Measurements from ENCODE around the gene SDR39U1. TPM values are rescaled to one million over a fixed set of nuclear protein-coding genes. Genes with fewer than 3 reads are reported as not detected.

Gene SDR39U1
- total RNA-seq, 5 donors from 2014 or later (not counting 1 experiment from before 2014, with no cell fraction given): 79.6 to 154 (median 109) TPM

- Mint-ChIP-seq H3K9me3 (no peaks in the 10 kb centered on the region), H3K27me3 (peaks cover 5 to 18% of the 10 kb centered on the region in 2 donors), H3K4me1 (no peaks in the 10 kb centered on the region), H3K36me3 (no peaks in the 10 kb centered on the region), H3K4me3 (no peak overlapping the region), H3K27ac (no peak overlapping the region)
- H3K36me3 ChIP-seq (ENCODE audit: control insufficient read depth in 2 of 2, extremely low read depth in 1 of 2, insufficient read depth in 1 of 2, low read length in 1 of 2): no peaks in the 10 kb centered on the region
- ATAC-seq (replicated peaks in 1 of 4): no peak
- no peak for DNase-seq
- no peaks in the 10 kb centered on the region for H3K4me1 ChIP-seq (ENCODE audit: control insufficient read depth in 1 of 2, extremely low read depth in 1 of 2, insufficient read depth in 2 of 2, low read length in 2 of 2)
- H3K9me3 ChIP-seq: no peaks in the 10 kb centered on the region
- no peak overlapping the region for H3K27ac ChIP-seq (ENCODE audit: low read length)
- H3K4me3 ChIP-seq (ENCODE audit: control insufficient read depth in 1 of 2, extremely low read depth in 1 of 2, low read length in 1 of 2): no peak overlapping the region
- WGBS (ENCODE audit: insufficient coverage): no CpG with 5 or more reads among the region's 8 CpGs
- POLR2A ChIA-PET: no interaction called here
- H3K27me3 ChIP-seq (replicated peaks in 1 of 2; ENCODE audit: control insufficient read depth in 2 of 2, extremely low read depth in 1 of 2, insufficient read depth in 2 of 2, low read length in 1 of 2): peaks cover 0 to 12% of the 10 kb centered on the region in 2 experiments
- CTCF ChIA-PET: no interaction called here
These were observed 50.1 kb downstream of the SDR39U1 start for GRCh38 chr14:24392325-24393091.

- no peak overlapping the region for H3K4me3 ChIP-seq (ENCODE audit: control insufficient read depth in 1 of 2, extremely low read depth in 1 of 2, low read length in 1 of 2)
- CTCF ChIA-PET: no interaction called here
- Mint-ChIP-seq H3K4me1 (no peaks in the 10 kb centered on the region), H3K27ac (no peak overlapping the region), H3K4me3 (no peak overlapping the region), H3K9me3 (no peaks in the 10 kb centered on the region), H3K27me3 (peaks cover 9 to 21% of the 10 kb centered on the region in 2 donors), H3K36me3 (no peaks in the 10 kb centered on the region)
- POLR2A ChIA-PET: interaction anchor here in 1 of 2 donors (0.5 kb wide), 1 partner anchor 45 kb away, joined by 5 read pairs; no protein-coding TSS in a partner anchor
- H3K27ac ChIP-seq (ENCODE audit: low read length): no peak overlapping the region
- 68% methylated on average over 4 of the region's 6 CpGs for WGBS (ENCODE audit: insufficient coverage)
- no peaks in the 10 kb centered on the region for H3K9me3 ChIP-seq
- no peaks in the 10 kb centered on the region for H3K36me3 ChIP-seq (ENCODE audit: control insufficient read depth in 2 of 2, extremely low read depth in 1 of 2, insufficient read depth in 1 of 2, low read length in 1 of 2)
- no peak for DNase-seq
- ATAC-seq (replicated peaks in 1 of 4): no peak
- peaks cover 0 to 16% of the 10 kb centered on the region in 2 experiments for H3K27me3 ChIP-seq (replicated peaks in 1 of 2; ENCODE audit: control insufficient read depth in 2 of 2, extremely low read depth in 1 of 2, insufficient read depth in 2 of 2, low read length in 1 of 2)
- H3K4me1 ChIP-seq (ENCODE audit: control insufficient read depth in 1 of 2, extremely low read depth in 1 of 2, insufficient read depth in 2 of 2, low read length in 2 of 2): no peaks in the 10 kb centered on the region
These were observed 51.7 kb downstream of the SDR39U1 start for GRCh38 chr14:24390701-24391468.

Other genes with a start within 250 kb of the SDR39U1 start
- gene TM9SF1, start 247.3 kb downstream of the SDR39U1 start, total RNA-seq: 10 to 100 TPM; 19.0 to 29.5 (median 21.8) TPM
- 1 to 10 TPM in 2 of 5 donors, under 1 TPM in 3; 0.35 to 1.4 (median 0.44) TPM for gene TSSK4, start 237.1 kb downstream of the SDR39U1 start, total RNA-seq
- 10 to 100 TPM; 81.9 to 99.6 (median 92.8) TPM for gene CHMP4A, start 229.3 kb downstream of the SDR39U1 start, total RNA-seq
- gene MDP1, start 226.7 kb downstream of the SDR39U1 start, total RNA-seq: 10 to 100 TPM in 3 of 5 donors, 1 to 10 TPM in 2; 7.2 to 17.5 (median 12.1) TPM
- 100 to 1,000 TPM in 4 of 5 donors, 10 to 100 TPM in 1; 92.1 to 107 (median 101) TPM for gene NEDD8, start 210.4 kb downstream of the SDR39U1 start, total RNA-seq
- 10 to 100 TPM; 53.8 to 81.2 (median 64.0) TPM for gene GMPR2, start 209.8 kb downstream of the SDR39U1 start, total RNA-seq
- 100 to 1,000 TPM; 119 to 160 (median 139) TPM for gene TINF2, start 200.2 kb downstream of the SDR39U1 start, total RNA-seq
- gene TGM1, start 179.6 kb downstream of the SDR39U1 start, total RNA-seq: 10 to 100 TPM in 2 of 5 donors, 1 to 10 TPM in 3; 4.9 to 13.5 (median 9.4) TPM
- 10 to 100 TPM; 49.3 to 66.5 (median 62.4) TPM for gene RABGGTA, start 171.2 kb downstream of the SDR39U1 start, total RNA-seq
- gene DHRS1, start 143.0 kb downstream of the SDR39U1 start, total RNA-seq: 10 to 100 TPM; 34.2 to 47.6 (median 39.1) TPM
- gene NOP9, start 142.9 kb downstream of the SDR39U1 start, total RNA-seq: 10 to 100 TPM; 29.7 to 33.2 (median 30.8) TPM
- gene CIDEB, start 134.8 kb downstream of the SDR39U1 start, total RNA-seq: 10 to 100 TPM; 13.0 to 22.8 (median 20.8) TPM
- 10 to 100 TPM; 18.6 to 25.2 (median 20.3) TPM for gene LTB4R2, start 132.6 kb downstream of the SDR39U1 start, total RNA-seq
- gene LTB4R, start 131.3 kb downstream of the SDR39U1 start, total RNA-seq: 10 to 100 TPM; 17.0 to 29.0 (median 18.0) TPM
- gene ADCY4, start 107.7 kb downstream of the SDR39U1 start, total RNA-seq: 10 to 100 TPM in 1 of 5 donors, 1 to 10 TPM in 4; 7.8 to 10.4 (median 8.5) TPM
- gene RIPK3, start 102.8 kb downstream of the SDR39U1 start, total RNA-seq: 10 to 100 TPM; 26.2 to 68.3 (median 59.2) TPM
- under 1 TPM in 4 of 5 donors, not detected in 1; 0.16 to 0.82 (median 0.39) TPM for gene NFATC4, start 74.6 kb downstream of the SDR39U1 start, total RNA-seq
- gene NYNRIN, start 43.8 kb downstream of the SDR39U1 start, total RNA-seq: under 1 TPM; 0.28 to 0.95 (median 0.61) TPM
- 10 to 100 TPM in 1 of 5 donors, 1 to 10 TPM in 4; 3.9 to 13.5 (median 5.0) TPM for gene CBLN3, start 13.1 kb downstream of the SDR39U1 start, total RNA-seq
- 100 to 1,000 TPM; 126 to 166 (median 146) TPM for gene KHNYN, start 12.8 kb downstream of the SDR39U1 start, total RNA-seq
- not detected for gene CMA1, start 65.5 kb upstream of the SDR39U1 start, total RNA-seq
- gene CTSG, start 133.5 kb upstream of the SDR39U1 start, total RNA-seq: not detected
- gene GZMH, start 166.9 kb upstream of the SDR39U1 start, total RNA-seq: 100 to 1,000 TPM in 1 of 5 donors, 10 to 100 TPM in 3, 1 to 10 TPM in 1; 4.0 to 148 (median 21.3) TPM
- gene GZMB, start 191.4 kb upstream of the SDR39U1 start, total RNA-seq: 10 to 100 TPM in 3 of 5 donors, 1 to 10 TPM in 2; 3.5 to 66.2 (median 12.6) TPM